Endothelial cell (in vitro differentiated cells): ENCODE measurements around the gene NAA50. TPM values are rescaled to one million over a fixed set of nuclear protein-coding genes. Genes with fewer than 3 reads are reported as not detected.

Experiments
- DNase-seq: peaks from one replicate; pipeline ENCODE4 v3.0.0; 2021; ENCODE audit warnings: low spot score
- H3K27ac Mint-ChIP-seq: one replicate; pipeline ENCODE4 v1.8.0; 2021; ENCODE audit warnings: mixed read lengths, inconsistent platforms; ENCODE audit not compliant: unreplicated experiment
- H3K27me3 Mint-ChIP-seq: one replicate; pipeline ENCODE4 v1.8.0; 2021; ENCODE audit warnings: mild to moderate bottlenecking, moderate library complexity, mixed read lengths, inconsistent platforms; ENCODE audit not compliant: unreplicated experiment
- H3K36me3 Mint-ChIP-seq: one replicate; pipeline ENCODE4 v1.8.0; 2021; ENCODE audit warnings: mild to moderate bottlenecking, low read depth, mixed read lengths, inconsistent platforms; ENCODE audit not compliant: unreplicated experiment
- H3K4me1 Mint-ChIP-seq: one replicate; pipeline ENCODE4 v1.8.0; 2021; ENCODE audit warnings: mild to moderate bottlenecking, mixed read lengths, inconsistent platforms; ENCODE audit not compliant: unreplicated experiment
- H3K4me3 Mint-ChIP-seq: one replicate; pipeline ENCODE4 v1.8.0; 2021; ENCODE audit warnings: mild to moderate bottlenecking, mixed read lengths, inconsistent platforms; ENCODE audit not compliant: unreplicated experiment
- H3K9me3 Mint-ChIP-seq: one replicate; pipeline ENCODE4 v1.8.0; 2021; ENCODE audit warnings: mixed read lengths, inconsistent platforms; ENCODE audit not compliant: unreplicated experiment
- total RNA-seq: library from RNA; stranded (reverse); fragmentation: NEBNext Ultra II Directional; extraction: Animal tissue kit (Norgen Biotek cat#: 25700); gene quantifications from one replicate; pipeline ENCODE4 v1.2.1, GENCODE V29; 2021; ENCODE audit not compliant: unreplicated experiment
- TF ChIP-seq, protein P1 (sequence below): fragments of 200-600 bp; sonication (generic); IDR thresholded peaks from one replicate; pipeline ENCODE4 v1.5.0; 2021; ENCODE audit warnings: antibody characterized with exemption; ENCODE audit not compliant: unreplicated experiment

The NAA50 gene
- total RNA-seq, 1 donor from 2014 or later: 76.7 TPM

DNA sequence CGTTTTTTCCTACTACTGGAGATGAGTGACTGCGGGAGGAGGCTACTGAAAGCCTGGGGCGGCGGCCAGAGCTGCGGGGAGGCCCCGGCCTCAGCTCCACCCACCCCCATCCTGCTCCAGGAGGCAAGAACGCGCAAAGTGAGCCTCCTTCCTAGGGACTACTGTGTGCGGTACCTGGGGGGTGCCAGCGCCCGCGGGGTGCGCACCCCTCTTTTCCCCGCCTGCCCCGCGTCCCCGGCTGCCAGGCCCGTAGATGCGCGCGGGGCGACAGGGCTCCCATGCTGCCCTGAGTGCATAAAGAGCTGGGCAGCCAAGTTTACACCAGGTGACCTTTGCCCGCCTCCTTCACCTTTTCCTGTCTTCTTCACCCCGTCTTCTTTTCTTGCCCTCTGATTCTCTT lies 47.1 kb downstream of the NAA50 start:
- H3K27me3 Mint-ChIP-seq: peaks cover 9% of the 10 kb centered on the region
- peaks cover 23% of the 10 kb centered on the region for H3K4me1 Mint-ChIP-seq
- TF ChIP-seq, protein P1, sequence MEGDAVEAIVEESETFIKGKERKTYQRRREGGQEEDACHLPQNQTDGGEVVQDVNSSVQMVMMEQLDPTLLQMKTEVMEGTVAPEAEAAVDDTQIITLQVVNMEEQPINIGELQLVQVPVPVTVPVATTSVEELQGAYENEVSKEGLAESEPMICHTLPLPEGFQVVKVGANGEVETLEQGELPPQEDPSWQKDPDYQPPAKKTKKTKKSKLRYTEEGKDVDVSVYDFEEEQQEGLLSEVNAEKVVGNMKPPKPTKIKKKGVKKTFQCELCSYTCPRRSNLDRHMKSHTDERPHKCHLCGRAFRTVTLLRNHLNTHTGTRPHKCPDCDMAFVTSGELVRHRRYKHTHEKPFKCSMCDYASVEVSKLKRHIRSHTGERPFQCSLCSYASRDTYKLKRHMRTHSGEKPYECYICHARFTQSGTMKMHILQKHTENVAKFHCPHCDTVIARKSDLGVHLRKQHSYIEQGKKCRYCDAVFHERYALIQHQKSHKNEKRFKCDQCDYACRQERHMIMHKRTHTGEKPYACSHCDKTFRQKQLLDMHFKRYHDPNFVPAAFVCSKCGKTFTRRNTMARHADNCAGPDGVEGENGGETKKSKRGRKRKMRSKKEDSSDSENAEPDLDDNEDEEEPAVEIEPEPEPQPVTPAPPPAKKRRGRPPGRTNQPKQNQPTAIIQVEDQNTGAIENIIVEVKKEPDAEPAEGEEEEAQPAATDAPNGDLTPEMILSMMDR: no peak
- H3K27ac Mint-ChIP-seq: peak overlapping the region; percentile 39
- peak; percentile 7 for DNase-seq
- peaks cover 10% of the 10 kb centered on the region for H3K36me3 Mint-ChIP-seq
- peak overlapping the region; percentile 86 for H3K4me3 Mint-ChIP-seq
- H3K9me3 Mint-ChIP-seq: no peaks in the 10 kb centered on the region

GRCh38 chr3:113698213-113698742 lies 47.8 kb downstream of the NAA50 start:
- H3K4me3 Mint-ChIP-seq: peak overlapping the region; percentile 76
- H3K27me3 Mint-ChIP-seq: peaks cover 9% of the 10 kb centered on the region
- DNase-seq: no peak
- peaks cover 10% of the 10 kb centered on the region for H3K36me3 Mint-ChIP-seq
- H3K9me3 Mint-ChIP-seq: no peaks in the 10 kb centered on the region
- H3K27ac Mint-ChIP-seq: no peak overlapping the region
- peaks cover 23% of the 10 kb centered on the region for H3K4me1 Mint-ChIP-seq
- TF ChIP-seq, protein P1: no peak

DNA sequence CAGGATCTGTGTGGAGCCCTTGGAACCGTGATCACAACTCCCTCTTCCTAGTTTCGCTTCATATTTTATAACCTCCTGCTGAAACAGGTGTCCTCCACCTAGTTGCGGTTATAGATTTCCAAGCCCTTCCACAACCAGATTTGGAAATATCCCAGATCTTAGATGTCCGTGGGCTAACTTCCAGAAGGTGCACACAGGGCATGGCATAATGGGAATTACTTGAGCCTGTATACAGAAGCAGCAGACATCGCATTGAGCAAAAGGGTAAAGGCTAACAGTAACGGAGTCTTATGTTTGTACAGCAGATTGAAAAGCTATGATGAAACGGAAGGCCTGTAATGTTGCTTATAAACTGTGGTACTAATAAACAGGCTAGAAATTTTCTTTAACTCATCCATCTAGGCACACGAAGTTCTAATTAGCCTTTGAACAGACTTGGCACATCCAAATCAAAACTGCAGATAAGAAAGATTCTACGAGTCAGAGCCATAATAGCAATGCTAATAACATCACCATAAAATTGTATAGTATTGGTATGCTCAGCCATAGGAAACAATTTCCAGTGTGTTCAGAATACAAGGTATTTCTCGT lies 48.5 kb downstream of the NAA50 start:
- no peak overlapping the region for H3K27ac Mint-ChIP-seq
- peaks cover 9% of the 10 kb centered on the region for H3K27me3 Mint-ChIP-seq
- DNase-seq: no peak
- no peak overlapping the region for H3K4me3 Mint-ChIP-seq
- TF ChIP-seq, protein P1: no peak
- no peaks in the 10 kb centered on the region for H3K9me3 Mint-ChIP-seq
- peaks cover 10% of the 10 kb centered on the region for H3K36me3 Mint-ChIP-seq
- H3K4me1 Mint-ChIP-seq: peaks cover 23% of the 10 kb centered on the region

GRCh38 chr3:113696658-113697499 lies 49.2 kb downstream of the NAA50 start:
- no peak overlapping the region for H3K27ac Mint-ChIP-seq
- H3K4me1 Mint-ChIP-seq: peaks cover 23% of the 10 kb centered on the region
- TF ChIP-seq, protein P1: no peak
- DNase-seq: peak; percentile 98
- H3K4me3 Mint-ChIP-seq: no peak overlapping the region
- no peaks in the 10 kb centered on the region for H3K9me3 Mint-ChIP-seq
- peaks cover 9% of the 10 kb centered on the region for H3K27me3 Mint-ChIP-seq
- H3K36me3 Mint-ChIP-seq: peaks cover 10% of the 10 kb centered on the region
